GM12878 (cell line): ENCODE data around the gene FCAMR.

Experiments
- POLR2AphosphoS5 ChIP-seq: IDR thresholded peaks from 2 replicates; pipeline ENCODE4 v1.6.1; 2011; ENCODE audit warnings: mild to moderate bottlenecking, low read length, inconsistent platforms
- SIN3A ChIP-seq: IDR thresholded peaks from 2 replicates; pipeline ENCODE4 v1.6.1; 2012; ENCODE audit warnings: low read depth, low read length, improper control_type of control experiment
- SP1 ChIP-seq: IDR thresholded peaks from one replicate; pipeline ENCODE4 v1.6.1; 2011; ENCODE audit warnings: low read depth, low read length
- YY1 ChIP-seq: IDR thresholded peaks from 2 replicates; pipeline ENCODE4 v1.6.1; 2011; ENCODE audit warnings: low read depth, mild to moderate bottlenecking, low read length
- TF ChIP-seq, protein P1 (sequence below): fragments of 450-650 bp; IDR thresholded peaks from 2 replicates; pipeline ENCODE4 v1.6.1; 2018; ENCODE audit warnings: borderline replicate concordance, mild to moderate bottlenecking; ENCODE audit not compliant: partially characterized antibody
- TF ChIP-seq, protein P2 (sequence below), 3 experiments: IDR thresholded peaks in 2 of 3; conservative IDR thresholded peaks in 1 of 3; 2 replicates each; pipeline ENCODE4 v1.5.1; 2011; ENCODE audit warnings: low read depth in 3 of 3, low read length in 3 of 3, mild to moderate bottlenecking in 3 of 3, control low read depth in 2 of 3, moderate library complexity in 2 of 3, inconsistent platforms in 1 of 3, mixed read lengths in 1 of 3; ENCODE audit not compliant: control insufficient read depth in 2 of 3, insufficient read depth in 1 of 3; ENCODE audit errors: extremely low read depth in 1 of 3

DNA sequence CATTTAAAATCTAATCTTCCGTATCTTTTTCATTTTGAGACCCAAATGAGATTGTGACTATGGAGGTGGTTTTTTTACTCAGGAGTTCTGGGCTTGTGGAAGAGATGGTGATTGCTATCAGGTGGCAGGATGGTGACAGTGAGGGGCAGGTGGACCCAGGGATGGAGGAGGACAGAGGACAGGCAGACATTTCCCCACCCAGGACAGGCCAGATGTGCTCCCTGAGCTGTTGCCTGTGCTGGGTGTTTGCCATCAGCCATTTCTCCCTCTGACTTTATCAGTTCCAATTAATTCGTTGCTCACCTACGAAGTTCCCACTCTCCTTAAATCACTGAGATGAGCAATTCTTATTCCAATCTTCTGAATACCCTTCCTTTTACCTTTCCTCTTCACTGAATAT, 35.8 kb upstream of the FCAMR start:
- TF ChIP-seq SP1 (no peak), POLR2AphosphoS5 (no peak), YY1 (no peak), SIN3A (no peak)
- TF ChIP-seq, protein P1, sequence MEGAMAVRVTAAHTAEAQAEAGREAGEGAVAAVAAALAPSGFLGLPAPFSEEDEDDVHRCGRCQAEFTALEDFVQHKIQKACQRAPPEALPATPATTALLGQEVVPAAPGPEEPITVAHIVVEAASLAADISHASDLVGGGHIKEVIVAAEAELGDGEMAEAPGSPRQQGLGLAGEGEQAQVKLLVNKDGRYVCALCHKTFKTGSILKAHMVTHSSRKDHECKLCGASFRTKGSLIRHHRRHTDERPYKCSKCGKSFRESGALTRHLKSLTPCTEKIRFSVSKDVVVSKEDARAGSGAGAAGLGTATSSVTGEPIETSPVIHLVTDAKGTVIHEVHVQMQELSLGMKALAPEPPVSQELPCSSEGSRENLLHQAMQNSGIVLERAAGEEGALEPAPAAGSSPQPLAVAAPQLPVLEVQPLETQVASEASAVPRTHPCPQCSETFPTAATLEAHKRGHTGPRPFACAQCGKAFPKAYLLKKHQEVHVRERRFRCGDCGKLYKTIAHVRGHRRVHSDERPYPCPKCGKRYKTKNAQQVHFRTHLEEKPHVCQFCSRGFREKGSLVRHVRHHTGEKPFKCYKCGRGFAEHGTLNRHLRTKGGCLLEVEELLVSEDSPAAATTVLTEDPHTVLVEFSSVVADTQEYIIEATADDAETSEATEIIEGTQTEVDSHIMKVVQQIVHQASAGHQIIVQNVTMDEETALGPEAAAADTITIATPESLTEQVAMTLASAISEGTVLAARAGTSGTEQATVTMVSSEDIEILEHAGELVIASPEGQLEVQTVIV: no peak
- TF ChIP-seq, protein P2, sequence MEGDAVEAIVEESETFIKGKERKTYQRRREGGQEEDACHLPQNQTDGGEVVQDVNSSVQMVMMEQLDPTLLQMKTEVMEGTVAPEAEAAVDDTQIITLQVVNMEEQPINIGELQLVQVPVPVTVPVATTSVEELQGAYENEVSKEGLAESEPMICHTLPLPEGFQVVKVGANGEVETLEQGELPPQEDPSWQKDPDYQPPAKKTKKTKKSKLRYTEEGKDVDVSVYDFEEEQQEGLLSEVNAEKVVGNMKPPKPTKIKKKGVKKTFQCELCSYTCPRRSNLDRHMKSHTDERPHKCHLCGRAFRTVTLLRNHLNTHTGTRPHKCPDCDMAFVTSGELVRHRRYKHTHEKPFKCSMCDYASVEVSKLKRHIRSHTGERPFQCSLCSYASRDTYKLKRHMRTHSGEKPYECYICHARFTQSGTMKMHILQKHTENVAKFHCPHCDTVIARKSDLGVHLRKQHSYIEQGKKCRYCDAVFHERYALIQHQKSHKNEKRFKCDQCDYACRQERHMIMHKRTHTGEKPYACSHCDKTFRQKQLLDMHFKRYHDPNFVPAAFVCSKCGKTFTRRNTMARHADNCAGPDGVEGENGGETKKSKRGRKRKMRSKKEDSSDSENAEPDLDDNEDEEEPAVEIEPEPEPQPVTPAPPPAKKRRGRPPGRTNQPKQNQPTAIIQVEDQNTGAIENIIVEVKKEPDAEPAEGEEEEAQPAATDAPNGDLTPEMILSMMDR (IDR thresholded peaks at IDR 0.05 in 2 of 3, conservative IDR thresholded peaks at IDR 0.05 in 1 of 3; ENCODE audit: control insufficient read depth in 2 of 3, extremely low read depth in 1 of 3, insufficient read depth in 1 of 3, low read depth in 3 of 3, low read length in 3 of 3): no peak
